ENCODE measurements around the gene PDE7B. TPM values are rescaled to one million over a fixed set of nuclear protein-coding genes. Genes with fewer than 3 reads are reported as not detected.

The PDE7B gene
- total RNA-seq, 4 donors from 2014 or later = 3.4 to 15.4 (median 9.3) TPM

DNA sequence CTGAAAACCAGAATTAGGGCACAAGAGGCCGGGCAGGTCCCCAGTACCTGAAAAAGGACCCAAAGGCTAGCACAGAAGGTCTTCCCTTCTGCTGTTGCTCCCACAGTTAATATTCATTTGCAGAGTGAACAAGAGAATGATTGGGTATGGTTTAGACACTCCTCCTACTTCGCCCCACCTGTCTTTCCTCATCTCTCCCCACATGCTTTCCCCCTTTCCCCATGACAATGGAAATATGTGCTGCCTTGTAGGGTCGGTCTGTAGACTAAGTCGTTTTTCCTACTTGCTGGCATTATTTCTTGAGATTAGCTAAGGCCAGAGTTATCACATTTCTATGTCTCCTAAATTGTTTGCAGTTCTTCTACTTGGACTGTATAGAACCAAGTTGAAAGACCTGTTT, 181.9 kb downstream of the PDE7B start:
- H3K4me3 ChIP-seq = no peak overlapping the region
- intact Hi-C loops (cut with DNase I) = loop anchor here (5.0 kb wide), 1 partner anchor 194 kb away; no protein-coding TSS in a partner anchor
- no peak for TF ChIP-seq POLR2A (IDR thresholded peaks at IDR 0.05; ENCODE audit: low read depth)
- TF ChIP-seq EP300 (IDR thresholded peaks at IDR 0.05) = no peak
- TF ChIP-seq POLR2AphosphoS5 (IDR thresholded peaks at IDR 0.05) = no peak
- TF ChIP-seq, protein P1, sequence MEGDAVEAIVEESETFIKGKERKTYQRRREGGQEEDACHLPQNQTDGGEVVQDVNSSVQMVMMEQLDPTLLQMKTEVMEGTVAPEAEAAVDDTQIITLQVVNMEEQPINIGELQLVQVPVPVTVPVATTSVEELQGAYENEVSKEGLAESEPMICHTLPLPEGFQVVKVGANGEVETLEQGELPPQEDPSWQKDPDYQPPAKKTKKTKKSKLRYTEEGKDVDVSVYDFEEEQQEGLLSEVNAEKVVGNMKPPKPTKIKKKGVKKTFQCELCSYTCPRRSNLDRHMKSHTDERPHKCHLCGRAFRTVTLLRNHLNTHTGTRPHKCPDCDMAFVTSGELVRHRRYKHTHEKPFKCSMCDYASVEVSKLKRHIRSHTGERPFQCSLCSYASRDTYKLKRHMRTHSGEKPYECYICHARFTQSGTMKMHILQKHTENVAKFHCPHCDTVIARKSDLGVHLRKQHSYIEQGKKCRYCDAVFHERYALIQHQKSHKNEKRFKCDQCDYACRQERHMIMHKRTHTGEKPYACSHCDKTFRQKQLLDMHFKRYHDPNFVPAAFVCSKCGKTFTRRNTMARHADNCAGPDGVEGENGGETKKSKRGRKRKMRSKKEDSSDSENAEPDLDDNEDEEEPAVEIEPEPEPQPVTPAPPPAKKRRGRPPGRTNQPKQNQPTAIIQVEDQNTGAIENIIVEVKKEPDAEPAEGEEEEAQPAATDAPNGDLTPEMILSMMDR (IDR thresholded peaks at IDR 0.05) = no peak
- no peaks in the 10 kb centered on the region for H3K27me3 ChIP-seq
- DNase-seq (ENCODE audit: extremely low spot score) = no peak
- no peaks in the 10 kb centered on the region for H3K36me3 ChIP-seq
- H3K9me3 ChIP-seq = no peaks in the 10 kb centered on the region
- H3K4me1 ChIP-seq = peaks cover 15 to 42% (median 34%) of the 10 kb centered on the region in 4 donors
- WGBS = 91% methylated on average over 4 of the region's 4 CpGs
- H3K27ac ChIP-seq (replicated peaks in 1 of 4) = no peak overlapping the region

- no peak for DNase-seq (ENCODE audit: extremely low spot score)
- no peaks in the 10 kb centered on the region for H3K9me3 ChIP-seq
- no peaks in the 10 kb centered on the region for H3K36me3 ChIP-seq
- WGBS = 100% methylated on average over 2 of the region's 2 CpGs
- H3K27me3 ChIP-seq = no peaks in the 10 kb centered on the region
- no peak for TF ChIP-seq POLR2AphosphoS5 (IDR thresholded peaks at IDR 0.05)
- TF ChIP-seq EP300 (IDR thresholded peaks at IDR 0.05) = no peak
- TF ChIP-seq, protein P1 (IDR thresholded peaks at IDR 0.05) = no peak
- TF ChIP-seq POLR2A (IDR thresholded peaks at IDR 0.05; ENCODE audit: low read depth) = no peak
- no peak overlapping the region for H3K4me3 ChIP-seq
- peaks cover 15 to 50% (median 44%) of the 10 kb centered on the region in 4 donors for H3K4me1 ChIP-seq
- intact Hi-C loops (cut with DNase I) = loop anchor here (5.0 kb wide), 1 partner anchor 193 kb away; no protein-coding TSS in a partner anchor
- H3K27ac ChIP-seq (replicated peaks in 1 of 4) = peak overlapping the region in 1 of 4 donors; percentile 37
Observed at GRCh38 chr6:136034422-136034821, 182.9 kb downstream of the PDE7B start.

GRCh38 chr6:136035378-136036070, 184.0 kb downstream of the PDE7B start:
- Histone ChIP-seq H3K27ac (replicated peaks in 1 of 4) (peak overlapping the region; percentile 65 to 78 (median 74)), H3K4me3 (no peak overlapping the region), H3K9me3 (no peaks in the 10 kb centered on the region), H3K27me3 (no peaks in the 10 kb centered on the region), H3K36me3 (no peaks in the 10 kb centered on the region), H3K4me1 (peaks cover 20 to 61% (median 54%) of the 10 kb centered on the region in 4 donors)
- peak; percentile 23 to 32 for TF ChIP-seq POLR2AphosphoS5 (IDR thresholded peaks at IDR 0.05)
- TF ChIP-seq, protein P1 (IDR thresholded peaks at IDR 0.05) = no peak
- no peak for DNase-seq (ENCODE audit: extremely low spot score)
- intact Hi-C loops (cut with DNase I) = no loop called here
- WGBS = 50% methylated on average over 4 of the region's 4 CpGs

DNA sequence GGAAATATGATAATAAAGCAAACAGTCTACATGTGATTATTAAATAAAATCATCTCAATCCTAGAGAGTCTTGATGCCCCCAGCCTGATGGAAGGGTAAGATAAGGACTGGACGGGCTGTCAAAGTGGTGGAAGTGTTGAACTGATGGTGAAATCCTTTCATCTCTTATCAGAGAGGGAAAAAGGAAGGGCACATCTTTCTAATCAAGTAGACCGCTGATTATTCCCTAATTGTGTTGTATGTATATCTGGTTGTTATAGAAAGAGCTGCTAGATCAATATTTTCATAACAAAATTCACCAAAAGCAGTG, 184.5 kb downstream of the PDE7B start:
- Histone ChIP-seq H3K27ac (replicated peaks in 1 of 4) (peak overlapping the region; percentile 65 to 78 (median 74)), H3K36me3 (no peaks in the 10 kb centered on the region), H3K4me3 (no peak overlapping the region), H3K27me3 (no peaks in the 10 kb centered on the region), H3K9me3 (no peaks in the 10 kb centered on the region), H3K4me1 (peaks cover 24 to 65% (median 56%) of the 10 kb centered on the region in 4 donors)
- DNase-seq (ENCODE audit: extremely low spot score) = no peak
- WGBS = 91% methylated on average over 2 of the region's 2 CpGs
- intact Hi-C loops (cut with DNase I) = no loop called here
- TF ChIP-seq POLR2AphosphoS5 (IDR thresholded peaks at IDR 0.05) (no peak), POLR2A (IDR thresholded peaks at IDR 0.05; ENCODE audit: low read depth) (no peak), EP300 (IDR thresholded peaks at IDR 0.05) (no peak)
- TF ChIP-seq, protein P1 (IDR thresholded peaks at IDR 0.05) = no peak

DNA sequence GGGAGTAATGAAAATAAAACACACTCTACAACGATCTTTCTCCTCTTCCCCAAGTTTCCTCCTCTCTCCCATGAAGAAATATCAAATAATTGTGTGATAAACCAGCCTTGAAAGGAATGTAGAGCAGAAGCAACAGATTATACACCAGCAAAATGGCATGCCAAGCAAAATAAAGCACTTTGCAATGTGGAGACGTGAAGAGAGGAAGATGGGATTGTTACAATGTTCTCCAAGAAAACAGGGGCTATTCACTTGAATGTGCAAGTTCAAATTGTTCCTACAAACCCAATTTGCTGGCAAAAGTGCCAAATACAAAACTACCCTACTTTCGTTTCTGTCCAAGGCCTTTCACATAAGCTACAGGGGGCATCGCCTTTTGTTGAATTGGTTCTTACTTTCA, 185.1 kb downstream of the PDE7B start:
- intact Hi-C loops (cut with DNase I) = no loop called here
- 56% methylated on average over 4 of the region's 4 CpGs for WGBS
- DNase-seq (ENCODE audit: extremely low spot score) = no peak
- Histone ChIP-seq H3K36me3 (no peaks in the 10 kb centered on the region), H3K27me3 (no peaks in the 10 kb centered on the region), H3K27ac (replicated peaks in 1 of 4) (peak overlapping the region; percentile 65 to 78 (median 74)), H3K9me3 (no peaks in the 10 kb centered on the region), H3K4me1 (peaks cover 24 to 71% (median 59%) of the 10 kb centered on the region in 4 donors), H3K4me3 (no peak overlapping the region)
- TF ChIP-seq, protein P1 (IDR thresholded peaks at IDR 0.05) = no peak
- TF ChIP-seq POLR2A (IDR thresholded peaks at IDR 0.05; ENCODE audit: low read depth) = no peak
- TF ChIP-seq EP300 (IDR thresholded peaks at IDR 0.05) = no peak
- TF ChIP-seq POLR2AphosphoS5 (IDR thresholded peaks at IDR 0.05) = no peak
